ENCODE data around the gene HLX.

Gene HLX

GRCh38 chr1:220901881-220902280 is 22.6 kb downstream of the HLX start:
- no peak for DNase-seq

GRCh38 chr1:220902916-220903315 is 23.7 kb downstream of the HLX start:
- DNase-seq, result no peak

GRCh38 chr1:220904876-220905275 is 25.6 kb downstream of the HLX start:
- DNase-seq, result no peak

GRCh38 chr1:220905650-220906560 is 26.7 kb downstream of the HLX start:
- no peak for DNase-seq

- DNase-seq, result no peak
These were observed 27.5 kb downstream of the HLX start for GRCh38 chr1:220906561-220907334.

- peak; percentile 64 for DNase-seq
These were observed 29.5 kb downstream of the HLX start for GRCh38 chr1:220908757-220909156.

GRCh38 chr1:220910021-220910420 is 30.8 kb downstream of the HLX start:
- DNase-seq, result no peak

GRCh38 chr1:220914283-220915116 is 35.3 kb downstream of the HLX start:
- peak; percentile 80 for DNase-seq

- no peak for DNase-seq
These were observed 35.8 kb downstream of the HLX start for GRCh38 chr1:220915117-220915440.

- no peak for DNase-seq
These were observed 36.7 kb downstream of the HLX start for GRCh38 chr1:220915954-220916353.

- DNase-seq, result no peak
These were observed 37.9 kb downstream of the HLX start for GRCh38 chr1:220917101-220917500.

- DNase-seq, result no peak
These were observed 38.4 kb downstream of the HLX start for GRCh38 chr1:220917535-220918209.

GRCh38 chr1:220918285-220918951 is 39.2 kb downstream of the HLX start:
- DNase-seq, result no peak

- no peak for DNase-seq
These were observed 41.7 kb downstream of the HLX start for GRCh38 chr1:220920967-220921366.

- DNase-seq, result no peak
These were observed 42.3 kb downstream of the HLX start for GRCh38 chr1:220921498-220921897.

GRCh38 chr1:220921971-220922635 is 42.9 kb downstream of the HLX start:
- no peak for DNase-seq

GRCh38 chr1:220922951-220923350 is 43.7 kb downstream of the HLX start:
- DNase-seq, result no peak

GRCh38 chr1:220924331-220924970 is 45.2 kb downstream of the HLX start:
- no peak for DNase-seq

- no peak for DNase-seq
These were observed 46.5 kb downstream of the HLX start for GRCh38 chr1:220925707-220926106.

- no peak for DNase-seq
These were observed 46.9 kb downstream of the HLX start for GRCh38 chr1:220926146-220926545.

GRCh38 chr1:220927442-220927841 is 48.2 kb downstream of the HLX start:
- peak; percentile 88 for DNase-seq

All from OCI-M1 (cell line).